Myocyte (in vitro differentiated cells): ENCODE results near the gene RABGAP1L. TPM values are rescaled to one million over a fixed set of nuclear protein-coding genes. Genes with fewer than 3 reads are reported as not detected.
A peak's percentile ranks its signal among the peaks of the same experiment; 100 is the strongest.
"Not testable (repeated sequence)": the region's sequence is repeated elsewhere in the genome, so short reads cannot be mapped to it uniquely, and the experiment has no call there.

Experiments
- DNase-seq: peaks from one replicate; pipeline ENCODE4 v3.0.0-alpha.2; 2012; ENCODE audit warnings: low read depth
- polyA plus RNA-seq: library from polyadenylated mRNA; unstranded; fragments of >200 nt; gene quantifications from one replicate; pipeline ENCODE4 v1.2.1, GENCODE V29; 2012; ENCODE audit warnings: missing spikeins
- total RNA-seq: library from RNA; depleted of rRNA; stranded (reverse); fragments of >200 nt; gene quantifications from 2 replicates; pipeline ENCODE4 v1.2.3, GENCODE V29; 2014

Gene RABGAP1L
- 12.9 and 15.0 TPM in 2 replicates for total RNA-seq
- polyA plus RNA-seq: 11.0 TPM

DNA sequence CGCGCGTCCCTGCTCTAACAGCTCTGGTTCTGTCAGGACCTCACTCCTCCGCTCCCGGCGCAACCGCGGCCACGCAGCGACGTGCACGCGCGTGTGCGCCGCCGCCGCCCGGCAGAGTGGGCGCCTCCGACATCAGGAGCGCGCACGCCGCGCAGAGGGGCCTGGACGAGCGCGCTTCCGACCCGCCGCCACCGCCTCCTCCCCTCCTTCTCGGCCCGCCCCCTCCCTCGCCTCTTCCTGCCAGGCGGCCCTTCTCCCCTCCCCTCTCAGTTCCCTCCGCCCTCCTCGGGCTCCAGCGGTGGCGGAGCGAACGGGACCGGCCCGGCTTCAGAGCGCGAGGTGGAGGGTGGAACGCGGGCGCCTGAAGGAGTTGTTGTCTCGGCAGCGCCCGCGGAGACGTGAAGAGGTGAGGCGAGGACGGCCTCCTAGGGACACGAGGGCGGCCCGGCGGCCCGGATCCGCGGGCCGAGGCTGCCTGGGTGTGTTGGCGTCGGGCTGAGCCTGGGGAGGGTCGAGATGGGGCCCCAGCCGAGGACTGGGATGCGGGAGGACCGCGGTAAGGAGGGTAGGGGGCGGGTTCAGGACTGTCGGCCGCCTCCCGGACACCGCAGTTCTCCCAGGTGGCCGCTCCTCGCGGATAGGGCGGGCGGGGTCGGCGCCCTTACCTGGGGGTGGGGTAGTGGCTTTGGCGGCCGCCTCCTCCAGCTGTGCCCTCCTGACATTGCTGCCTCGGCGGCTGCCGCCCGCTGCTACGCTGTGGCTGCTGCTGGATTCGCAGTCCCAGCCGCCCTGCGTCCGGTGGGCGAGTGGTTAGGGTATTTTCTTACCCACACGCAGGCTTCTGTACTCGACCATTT, at the start of gene RABGAP1L:
RABGAP1L (plus strand) TSS at position 269 of the 857 bp plus-strand sequence.
- peak; percentile 95 for DNase-seq

GRCh38 chr1:174110053-174110452, 49.3 kb upstream of the RABGAP1L start:
- no peak for DNase-seq

DNA sequence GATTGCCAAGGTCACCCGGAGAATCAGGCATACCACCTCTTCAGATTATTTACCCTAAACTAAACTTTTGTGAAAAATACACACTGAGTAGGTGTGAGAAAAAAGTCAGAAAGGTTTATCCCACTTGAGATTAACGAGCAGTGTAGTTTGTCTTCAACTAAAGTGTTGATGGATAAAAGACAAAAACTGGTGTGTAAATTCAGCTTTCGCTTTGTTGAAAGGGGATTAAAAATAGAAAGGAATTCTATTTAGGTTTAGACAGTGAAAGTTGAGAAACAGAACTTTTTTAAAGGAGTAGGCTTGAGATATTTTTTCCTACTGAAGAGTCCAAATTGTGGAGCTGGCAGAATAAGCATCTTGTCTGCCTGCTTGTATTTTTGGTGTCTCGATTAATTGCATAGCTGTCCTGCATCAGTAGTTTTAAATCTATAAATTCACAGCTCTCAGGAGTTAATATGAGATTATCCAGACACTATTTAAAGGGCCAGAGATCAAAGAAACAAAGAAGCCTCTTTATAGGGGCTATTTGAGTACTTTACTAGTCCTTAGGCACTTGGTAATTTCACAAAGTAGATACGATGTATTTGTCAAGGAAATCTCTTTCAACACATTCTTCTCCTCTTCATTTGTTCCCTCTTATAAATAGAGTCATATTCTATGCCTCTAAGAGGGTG, 46.7 kb upstream of the RABGAP1L start:
- no peak for DNase-seq

DNA sequence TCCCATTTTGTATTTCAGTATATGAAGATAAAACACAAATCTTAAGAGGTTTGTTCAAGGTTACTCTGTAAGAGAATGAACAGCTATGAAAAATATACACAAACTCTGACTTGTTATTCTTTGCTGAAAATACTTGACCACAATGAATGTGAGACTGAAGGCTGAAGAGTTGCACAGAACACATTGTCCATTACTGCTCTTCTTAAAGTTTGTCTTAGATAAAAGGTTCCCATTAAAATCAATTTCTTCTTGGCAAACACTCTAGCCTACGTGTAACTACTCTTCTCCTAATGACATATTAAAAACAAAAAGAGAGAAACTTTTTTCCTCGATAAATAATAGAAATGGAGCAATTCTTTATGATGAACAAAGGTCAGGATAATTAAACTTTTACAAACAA, 45.2 kb upstream of the RABGAP1L start:
- DNase-seq: no peak

- peak; percentile 76 for DNase-seq
Measured at GRCh38 chr1:174114788-174115448, 44.4 kb upstream of the RABGAP1L start.

DNA sequence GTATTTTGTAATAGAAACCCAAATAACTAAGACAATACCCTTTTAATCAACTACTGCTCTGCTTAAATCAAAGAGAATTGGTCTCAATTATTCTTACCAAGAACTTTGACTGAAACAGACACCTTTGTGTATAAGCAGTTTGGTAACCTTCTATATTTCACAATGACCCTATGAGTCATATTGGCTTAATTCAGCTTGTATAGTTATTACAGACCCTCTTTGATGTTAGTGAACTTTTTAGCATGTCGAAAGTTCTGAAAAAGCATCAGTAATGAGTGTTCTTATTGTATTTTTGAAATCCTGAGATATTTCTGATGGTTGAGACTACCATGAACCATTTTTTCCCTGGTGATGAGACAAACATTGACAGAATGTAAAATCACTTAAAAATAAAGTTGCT, 43.3 kb upstream of the RABGAP1L start:
- no peak for DNase-seq

GRCh38 chr1:174118751-174119150, 40.6 kb upstream of the RABGAP1L start:
- DNase-seq: no peak

GRCh38 chr1:174122318-174122717, 37.0 kb upstream of the RABGAP1L start:
- not testable (repeated sequence) for DNase-seq

GRCh38 chr1:174123843-174124242, 35.5 kb upstream of the RABGAP1L start:
- no peak for DNase-seq

DNA sequence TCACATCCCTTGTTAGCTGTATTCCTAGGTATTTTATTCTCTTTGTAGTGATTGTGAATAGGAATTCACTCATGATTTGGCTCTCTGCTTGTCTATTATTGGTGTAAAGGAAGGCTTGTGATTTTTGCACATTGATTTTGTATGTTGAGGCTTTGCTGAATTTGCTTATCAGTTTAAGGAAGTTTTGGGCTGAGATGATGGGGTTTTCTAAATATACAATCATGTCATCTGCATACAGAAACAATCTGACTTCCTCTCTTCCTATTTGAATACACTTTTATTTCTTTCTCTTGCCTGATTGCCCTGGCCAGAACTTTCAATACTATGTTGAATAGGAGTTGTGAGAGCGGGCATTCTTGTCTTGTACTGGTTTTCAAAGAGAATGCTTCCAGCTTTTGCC, 32.1 kb upstream of the RABGAP1L start:
- not testable (repeated sequence) for DNase-seq

DNA sequence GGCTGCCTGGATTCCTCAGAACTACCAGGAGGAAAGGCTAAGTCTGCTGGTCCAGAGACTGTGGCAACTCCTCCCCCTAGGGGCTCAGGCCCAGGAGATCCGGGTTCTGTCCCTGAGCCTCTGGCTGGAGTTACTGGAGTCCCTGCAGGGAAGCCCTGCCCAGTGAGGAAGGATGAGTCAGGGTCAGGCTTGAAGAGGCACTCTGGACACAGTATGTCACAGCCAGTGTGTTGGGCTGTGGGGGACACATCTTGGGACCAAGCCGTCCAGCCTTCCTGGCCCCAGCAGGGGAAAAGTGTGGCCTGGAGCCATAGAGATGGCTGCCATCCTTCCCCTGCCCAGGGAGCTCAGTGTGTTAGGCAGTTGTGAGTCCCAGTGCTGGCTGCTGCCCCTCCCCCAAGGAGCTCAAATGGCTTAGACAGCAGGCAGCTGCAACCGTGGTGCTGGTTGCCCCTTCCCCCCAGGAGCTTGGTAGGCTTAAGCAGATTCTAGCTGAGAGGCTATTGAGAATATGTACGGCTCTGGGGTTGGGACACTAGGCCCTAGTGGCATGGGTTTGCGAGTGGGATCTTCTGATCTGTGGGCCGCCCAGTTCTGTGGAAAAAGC, 28.2 kb upstream of the RABGAP1L start:
- DNase-seq: peak; percentile 14

DNA sequence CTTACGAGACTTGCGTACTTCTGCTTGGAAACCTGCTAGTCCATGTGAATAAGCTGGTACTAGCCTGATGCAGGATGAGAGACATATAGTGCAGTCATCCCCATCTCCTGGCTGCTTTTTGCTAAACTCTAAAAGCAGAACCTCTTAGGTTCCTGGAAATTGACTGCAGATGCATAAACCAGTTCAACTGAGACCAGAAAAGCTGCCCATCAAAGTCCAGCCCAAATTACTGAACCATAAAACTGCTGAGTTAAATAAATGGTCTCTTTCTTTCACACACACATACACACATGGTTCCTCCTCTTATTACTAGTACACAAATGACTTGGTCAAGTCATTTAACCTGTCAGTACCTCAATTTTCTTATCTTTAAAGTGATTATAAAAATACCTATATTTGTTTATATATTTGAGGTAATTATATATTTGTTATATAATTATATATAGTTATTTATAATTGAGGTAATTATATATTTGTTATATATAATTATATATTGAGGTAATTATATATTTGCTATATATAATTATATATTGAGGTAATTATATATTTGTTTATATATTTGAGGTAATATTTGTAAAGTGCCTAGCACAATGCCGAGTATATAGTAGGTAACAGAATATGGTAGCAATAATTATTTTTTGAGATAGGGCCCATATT, 25.2 kb upstream of the RABGAP1L start:
- DNase-seq: no peak

- DNase-seq: no peak
Measured at GRCh38 chr1:174135211-174135610, 24.1 kb upstream of the RABGAP1L start.

GRCh38 chr1:174136714-174137113, 22.6 kb upstream of the RABGAP1L start:
- DNase-seq: no peak

DNA sequence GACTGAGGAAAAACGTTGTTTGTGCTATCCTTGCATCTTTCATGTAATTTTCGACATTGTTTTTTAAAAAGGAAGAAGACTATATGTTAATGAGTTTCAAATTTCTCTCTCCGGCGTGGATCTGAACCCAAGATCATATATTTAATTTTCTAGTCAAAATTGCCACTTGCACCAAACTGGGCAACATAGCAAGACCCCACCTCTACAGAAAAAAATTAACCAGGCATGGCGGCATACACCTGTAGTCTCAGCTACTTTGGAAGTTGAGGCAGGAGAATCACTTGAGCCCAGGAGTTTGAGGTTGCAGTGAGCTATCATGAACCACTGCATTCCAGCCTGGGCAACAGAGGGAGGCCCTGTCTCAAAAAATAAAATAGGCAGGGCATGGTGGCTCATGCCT, 16.5 kb upstream of the RABGAP1L start:
- DNase-seq: no peak

DNA sequence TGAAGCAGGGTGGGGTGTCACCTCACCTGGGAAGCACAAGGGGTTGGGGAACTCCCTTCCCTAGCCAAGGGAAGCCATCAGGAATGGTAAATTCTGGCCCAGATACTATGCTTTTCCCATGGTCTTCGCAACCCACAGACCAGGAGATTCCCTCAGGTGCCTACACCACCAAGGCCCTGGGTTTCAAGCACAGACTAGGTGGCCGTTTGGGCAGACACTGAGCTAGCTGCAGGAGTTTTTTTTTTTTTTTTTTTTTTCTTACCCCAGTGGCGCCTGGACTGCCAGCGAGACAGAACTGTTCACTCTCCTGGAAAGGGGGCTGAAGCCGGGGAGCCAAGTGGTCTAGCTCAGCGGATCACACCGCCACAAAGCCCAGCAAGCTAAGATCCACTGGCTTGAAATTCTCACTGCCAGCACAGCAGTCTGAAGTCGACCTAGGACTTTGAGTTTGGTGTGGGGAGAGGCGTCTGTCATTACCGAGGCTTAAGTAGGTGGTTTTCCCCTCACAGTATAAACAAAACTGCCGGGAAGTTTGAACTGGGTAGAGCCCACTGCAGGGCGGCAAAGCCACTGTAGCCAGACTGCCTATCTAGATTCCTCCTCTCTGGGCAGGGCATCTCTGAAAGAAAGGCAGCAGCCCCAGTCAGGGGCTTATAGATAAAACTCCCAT, 15.5 kb upstream of the RABGAP1L start:
- DNase-seq: not testable (repeated sequence)

- not testable (repeated sequence) for DNase-seq
Measured at GRCh38 chr1:174144397-174144783, 14.9 kb upstream of the RABGAP1L start.

GRCh38 chr1:174149216-174149615, 10.1 kb upstream of the RABGAP1L start:
- DNase-seq: no peak

- no peak for DNase-seq
Measured at GRCh38 chr1:174150499-174150898, 8.8 kb upstream of the RABGAP1L start.

GRCh38 chr1:174152427-174152826, 6.9 kb upstream of the RABGAP1L start:
- no peak for DNase-seq
